ENCODE measurements around the gene TRIO.

DNA sequence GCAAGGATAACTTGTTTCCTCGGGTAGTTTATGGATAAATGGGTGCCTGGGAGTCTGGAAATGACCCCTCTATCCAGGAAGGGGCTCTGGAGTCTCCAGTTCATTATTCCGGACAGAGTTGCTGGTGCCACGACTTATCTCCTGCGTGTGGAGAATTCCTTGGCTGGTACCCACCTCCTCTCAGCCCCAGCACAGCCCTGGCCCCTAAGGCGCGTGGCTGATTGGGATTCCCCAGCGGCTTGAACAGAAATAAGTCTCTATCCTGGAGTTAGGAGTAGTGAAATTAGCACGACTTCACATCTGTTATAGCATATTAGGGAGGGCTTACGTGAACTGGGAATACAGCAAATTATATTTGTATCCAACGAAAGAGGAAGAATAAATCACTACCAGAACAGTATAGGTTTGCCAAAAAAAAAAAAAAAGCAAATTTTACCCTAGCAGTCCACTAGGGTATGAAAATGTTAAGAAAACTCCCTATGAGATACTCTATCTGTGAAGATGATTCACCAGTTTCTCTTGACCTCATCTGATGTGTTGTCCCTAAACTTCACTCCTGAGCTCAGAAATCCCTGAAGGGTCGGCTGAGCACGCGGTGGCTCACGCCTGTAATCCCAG lies 265.9 kb downstream of the TRIO start:
- TF ChIP-seq, protein P1, sequence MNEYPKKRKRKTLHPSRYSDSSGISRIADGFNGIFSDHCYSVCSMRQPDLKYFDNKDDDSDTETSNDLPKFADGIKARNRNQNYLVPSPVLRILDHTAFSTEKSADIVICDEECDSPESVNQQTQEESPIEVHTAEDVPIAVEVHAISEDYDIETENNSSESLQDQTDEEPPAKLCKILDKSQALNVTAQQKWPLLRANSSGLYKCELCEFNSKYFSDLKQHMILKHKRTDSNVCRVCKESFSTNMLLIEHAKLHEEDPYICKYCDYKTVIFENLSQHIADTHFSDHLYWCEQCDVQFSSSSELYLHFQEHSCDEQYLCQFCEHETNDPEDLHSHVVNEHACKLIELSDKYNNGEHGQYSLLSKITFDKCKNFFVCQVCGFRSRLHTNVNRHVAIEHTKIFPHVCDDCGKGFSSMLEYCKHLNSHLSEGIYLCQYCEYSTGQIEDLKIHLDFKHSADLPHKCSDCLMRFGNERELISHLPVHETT (tag by site-specific recombination; IDR thresholded peaks at IDR 0.05), result no peak
- TF ChIP-seq ZFP37 (tag by site-specific recombination; IDR thresholded peaks at IDR 0.05) (no peak), ZNF510 (tag by site-specific recombination; IDR thresholded peaks at IDR 0.05; ENCODE audit: insufficient replicate concordance) (no peak), ZNF292 (tag by site-specific recombination; IDR thresholded peaks at IDR 0.05; ENCODE audit: borderline replicate concordance, low read depth) (no peak), SETDB1 (IDR thresholded peaks at IDR 0.05; ENCODE audit: insufficient read length, low read length) (no peak), YY1 (tag by site-specific recombination; IDR thresholded peaks at IDR 0.05) (no peak)
- TF ChIP-seq, protein P2, sequence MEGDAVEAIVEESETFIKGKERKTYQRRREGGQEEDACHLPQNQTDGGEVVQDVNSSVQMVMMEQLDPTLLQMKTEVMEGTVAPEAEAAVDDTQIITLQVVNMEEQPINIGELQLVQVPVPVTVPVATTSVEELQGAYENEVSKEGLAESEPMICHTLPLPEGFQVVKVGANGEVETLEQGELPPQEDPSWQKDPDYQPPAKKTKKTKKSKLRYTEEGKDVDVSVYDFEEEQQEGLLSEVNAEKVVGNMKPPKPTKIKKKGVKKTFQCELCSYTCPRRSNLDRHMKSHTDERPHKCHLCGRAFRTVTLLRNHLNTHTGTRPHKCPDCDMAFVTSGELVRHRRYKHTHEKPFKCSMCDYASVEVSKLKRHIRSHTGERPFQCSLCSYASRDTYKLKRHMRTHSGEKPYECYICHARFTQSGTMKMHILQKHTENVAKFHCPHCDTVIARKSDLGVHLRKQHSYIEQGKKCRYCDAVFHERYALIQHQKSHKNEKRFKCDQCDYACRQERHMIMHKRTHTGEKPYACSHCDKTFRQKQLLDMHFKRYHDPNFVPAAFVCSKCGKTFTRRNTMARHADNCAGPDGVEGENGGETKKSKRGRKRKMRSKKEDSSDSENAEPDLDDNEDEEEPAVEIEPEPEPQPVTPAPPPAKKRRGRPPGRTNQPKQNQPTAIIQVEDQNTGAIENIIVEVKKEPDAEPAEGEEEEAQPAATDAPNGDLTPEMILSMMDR (tag by site-specific recombination; IDR thresholded peaks at IDR 0.05), result no peak
